Kidney epithelial cell (primary cell): Measurements from ENCODE around the gene DEF6. TPM values are rescaled to one million over a fixed set of nuclear protein-coding genes. Genes with fewer than 3 reads are reported as not detected.

ENCODE experiments used
- DNase-seq: peaks from one replicate; pipeline ENCODE4 v3.0.0-alpha.2; 2010; ENCODE audit warnings: low read depth
- H3K27me3 ChIP-seq: 2 replicates; pipeline ENCODE4 v1.6.0; 2011; ENCODE audit warnings: low read length; ENCODE audit not compliant: control insufficient read depth, insufficient read depth
- H3K36me3 ChIP-seq: 2 replicates; pipeline ENCODE4 v1.5.1; 2011; ENCODE audit warnings: low read length; ENCODE audit not compliant: control insufficient read depth, insufficient read depth
- H3K4me3 ChIP-seq: 2 replicates; pipeline ENCODE4 v1.5.1; 2011; ENCODE audit warnings: low read depth, mild to moderate bottlenecking, control low read depth, low read length
- CTCF ChIP-seq: IDR thresholded peaks from 2 replicates; pipeline ENCODE4 v1.5.1; 2011; ENCODE audit warnings: mild to moderate bottlenecking, moderate library complexity, low read length, control low read depth, inconsistent platforms; ENCODE audit not compliant: insufficient read depth, poor library complexity, severe bottlenecking
- total RNA-seq: library from RNA; depleted of rRNA; stranded (reverse); fragments of >200 nt; gene quantifications from 2 replicates; pipeline ENCODE4 v1.2.3, GENCODE V29; 2015

Gene DEF6
- total RNA-seq, 1 donor from 2014 or later, result 3.2 TPM

DNA sequence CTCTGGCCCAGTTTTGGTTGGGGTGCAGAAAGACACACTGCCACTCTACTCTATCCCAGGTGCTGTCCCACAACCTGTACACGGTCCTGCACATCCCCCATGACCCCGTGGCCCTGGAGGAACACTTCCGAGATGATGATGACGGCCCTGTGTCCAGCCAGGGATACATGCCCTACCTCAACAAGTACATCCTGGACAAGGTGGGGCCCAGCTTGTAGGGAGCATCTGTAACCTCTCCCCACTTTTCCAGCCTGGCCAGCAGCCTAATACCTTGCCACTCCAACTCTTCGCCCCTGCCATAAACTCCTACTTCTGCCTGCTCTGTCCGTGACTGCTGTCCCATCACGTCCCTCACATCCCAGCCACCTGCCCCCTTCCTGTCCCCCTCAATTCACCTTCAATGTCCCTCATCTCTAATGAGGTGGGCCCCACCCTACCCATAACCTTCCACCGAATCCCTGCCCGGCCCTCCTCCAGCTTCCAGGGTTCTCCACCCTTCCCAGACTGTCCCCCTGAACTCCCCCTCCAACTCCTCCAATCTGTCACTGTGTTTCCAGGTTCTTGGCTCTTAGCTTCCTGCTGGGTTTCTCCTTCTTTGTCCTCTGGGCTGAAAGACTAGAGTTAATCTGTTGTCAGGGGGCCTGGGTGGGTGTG lies 12.1 kb downstream of the DEF6 start:
- H3K4me3 ChIP-seq, result no peak overlapping the region
- no peak for DNase-seq
- H3K36me3 ChIP-seq, result no peaks in the 10 kb centered on the region
- no peak for TF ChIP-seq CTCF
- H3K27me3 ChIP-seq, result no peaks in the 10 kb centered on the region

- no peak for DNase-seq
- no peak for TF ChIP-seq CTCF
- no peaks in the 10 kb centered on the region for H3K27me3 ChIP-seq
Measured at GRCh38 chr6:35310265-35310831, 12.7 kb downstream of the DEF6 start.

DNA sequence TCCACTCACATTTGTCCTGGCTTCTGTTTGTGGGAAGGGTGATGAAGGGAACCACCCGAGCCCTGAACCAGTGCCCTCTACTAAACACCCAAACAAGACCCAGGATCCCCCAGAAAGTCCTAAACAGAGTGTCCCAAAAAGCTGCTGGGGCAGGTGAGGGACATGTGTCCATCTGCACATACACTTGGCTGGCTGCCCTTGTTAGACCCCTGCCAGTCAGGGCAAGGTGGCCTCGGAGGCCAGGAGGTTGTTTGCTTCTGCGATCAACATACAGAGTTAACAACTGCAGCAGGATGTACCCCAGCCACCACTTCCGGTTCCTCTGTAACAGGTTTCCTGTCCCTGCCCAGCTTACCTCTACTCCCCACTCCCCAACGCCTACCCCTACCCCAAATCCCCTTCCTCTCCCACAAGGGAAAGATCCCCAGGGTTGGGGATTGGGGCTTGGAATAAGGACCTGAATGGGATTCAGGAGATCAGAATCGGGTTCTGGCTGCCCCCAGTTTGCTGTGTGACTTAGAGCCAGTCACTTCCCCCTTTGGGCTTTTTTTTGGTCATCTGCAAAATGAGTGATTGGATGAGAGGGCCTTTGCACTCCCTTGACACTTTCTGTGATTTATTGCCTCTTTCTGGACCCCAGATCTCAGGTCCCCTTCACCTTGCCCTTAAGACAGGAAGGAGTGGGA lies 13.9 kb downstream of the DEF6 start:
- TF ChIP-seq CTCF, result no peak
- H3K36me3 ChIP-seq, result no peaks in the 10 kb centered on the region
- no peak for DNase-seq
- no peaks in the 10 kb centered on the region for H3K27me3 ChIP-seq
- no peak overlapping the region for H3K4me3 ChIP-seq

More at GRCh38 chr6:35310265-35310831, 12.7 kb downstream of the DEF6 start:
- Histone ChIP-seq H3K4me3 (no peak overlapping the region), H3K36me3 (no peaks in the 10 kb centered on the region)

DNA sequence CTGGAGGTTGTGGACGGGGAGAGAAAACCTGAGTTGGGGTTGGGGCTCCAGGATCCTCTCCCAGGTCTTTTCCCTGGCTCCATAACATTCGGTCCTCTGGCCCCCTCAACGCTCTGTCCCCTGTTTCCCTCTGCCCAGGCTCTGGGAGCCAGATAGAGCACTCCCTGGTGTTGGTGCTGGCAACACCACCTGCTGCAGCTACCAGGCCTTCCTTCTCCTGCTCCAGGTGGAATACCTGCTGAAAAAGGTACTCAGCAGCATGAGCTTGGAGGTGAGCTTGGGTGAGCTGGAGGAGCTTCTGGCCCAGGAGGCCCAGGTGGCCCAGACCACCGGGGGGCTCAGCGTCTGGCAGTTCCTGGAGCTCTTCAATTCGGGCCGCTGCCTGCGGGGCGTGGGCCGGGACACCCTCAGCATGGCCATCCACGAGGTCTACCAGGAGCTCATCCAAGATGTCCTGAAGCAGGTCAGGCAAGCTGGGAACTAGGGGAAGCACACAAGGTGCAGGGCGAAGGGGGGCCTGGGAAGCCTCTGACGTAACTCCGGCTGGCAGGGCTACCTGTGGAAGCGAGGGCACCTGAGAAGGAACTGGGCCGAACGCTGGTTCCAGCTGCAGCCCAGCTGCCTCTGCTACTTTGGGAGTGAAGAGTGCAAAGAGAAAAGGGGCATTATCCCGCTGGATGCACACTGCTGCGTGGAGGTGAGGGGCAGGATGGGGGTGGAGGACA lies 14.6 kb downstream of the DEF6 start:
- H3K27me3 ChIP-seq, result no peaks in the 10 kb centered on the region
- no peak overlapping the region for H3K4me3 ChIP-seq
- no peak for DNase-seq
- TF ChIP-seq CTCF, result no peak
- no peaks in the 10 kb centered on the region for H3K36me3 ChIP-seq

- Histone ChIP-seq H3K27me3 (no peaks in the 10 kb centered on the region), H3K4me3 (no peak overlapping the region), H3K36me3 (no peaks in the 10 kb centered on the region)
- DNase-seq, result no peak
- TF ChIP-seq CTCF, result no peak
Measured at GRCh38 chr6:35312807-35313206, 15.2 kb downstream of the DEF6 start.
